WTC11 (cell line): ENCODE measurements around the gene CPLANE1. TPM values are rescaled to one million over a fixed set of nuclear protein-coding genes. Genes with fewer than 3 reads are reported as not detected.

ENCODE experiments used
- ATAC-seq: fragments of 200-7000 bp; cut with Tn5 transposase; 2 replicates; pipeline ENCODE4 v1.10.0; 2021; ENCODE audit warnings: mild to moderate bottlenecking, moderate library complexity
- CTCF ChIA-PET: fragments of 300-600 bp; sonication (Branson Sonifier 250); formaldehyde crosslinking; loops from one replicate; lab custom pipeline; 2021; ENCODE audit warnings: antibody characterized with exemption; lab: Charles Lee
- POLR2A ChIA-PET: fragments of 350-600 bp; sonication (Branson Sonifier 250); formaldehyde crosslinking; loops from one replicate; lab custom pipeline; 2021; ENCODE audit warnings: antibody characterized with exemption; lab: Charles Lee
- DNase-seq: peaks from one replicate; pipeline ENCODE4 v3.0.0; 2021; ENCODE audit warnings: low spot score
- H3K27ac Mint-ChIP-seq: 2 replicates; pipeline ENCODE4 v1.8.0; 2021; ENCODE audit warnings: mixed read lengths
- H3K27me3 Mint-ChIP-seq: 2 replicates; pipeline ENCODE4 v1.8.0; 2021; ENCODE audit warnings: low read depth, mild to moderate bottlenecking, moderate library complexity, mixed read lengths
- H3K36me3 Mint-ChIP-seq: 2 replicates; pipeline ENCODE4 v1.8.0; 2021; ENCODE audit warnings: mixed read lengths
- H3K4me1 Mint-ChIP-seq: 2 replicates; pipeline ENCODE4 v1.8.0; 2022; ENCODE audit warnings: mixed read lengths
- H3K4me3 Mint-ChIP-seq: 2 replicates; pipeline ENCODE4 v1.8.0; 2021; ENCODE audit warnings: mild to moderate bottlenecking, moderate library complexity, mixed read lengths
- H3K9me3 Mint-ChIP-seq: 2 replicates; pipeline ENCODE4 v1.8.0; 2021; ENCODE audit warnings: mixed read lengths
- E2F4 ChIP-seq: sonication (generic); formaldehyde crosslinking; IDR thresholded peaks from 2 replicates; pipeline ENCODE4 v1.8.1; 2022; ENCODE audit warnings: low read depth, mild to moderate bottlenecking, moderate library complexity, missing genetic modification reagents, borderline replicate concordance
- FOXK1 ChIP-seq: sonication (generic); formaldehyde crosslinking; IDR thresholded peaks from 2 replicates; pipeline ENCODE4 v1.8.0; 2022; ENCODE audit warnings: mild to moderate bottlenecking, moderate library complexity, missing genetic modification reagents
- IRF2 ChIP-seq: sonication (generic); formaldehyde crosslinking; IDR thresholded peaks from 2 replicates; pipeline ENCODE4 v1.8.0; 2022; ENCODE audit warnings: low read depth, missing genetic modification reagents, borderline replicate concordance
- MYBL2 ChIP-seq: sonication (generic); formaldehyde crosslinking; IDR thresholded peaks from 2 replicates; pipeline ENCODE4 v1.8.1; 2023; ENCODE audit warnings: mild to moderate bottlenecking, moderate library complexity, missing genetic modification reagents
- NFATC4 ChIP-seq: fragments of 250-450 bp; sonication (Bioruptor Pico); IDR thresholded peaks from 2 replicates; pipeline ENCODE4 v1.9.0; 2021; ENCODE audit warnings: mild to moderate bottlenecking
- PRDM15 ChIP-seq: sonication (generic); formaldehyde crosslinking; IDR thresholded peaks from 2 replicates; pipeline ENCODE4 v1.8.0; 2022; ENCODE audit warnings: missing genetic modification reagents
- RELA ChIP-seq: sonication (generic); formaldehyde crosslinking; IDR thresholded peaks from 2 replicates; pipeline ENCODE4 v1.8.1; 2022; ENCODE audit warnings: missing genetic modification reagents, mild to moderate bottlenecking, borderline replicate concordance
- SMAD3 ChIP-seq: sonication (generic); formaldehyde crosslinking; IDR thresholded peaks from 2 replicates; pipeline ENCODE4 v1.8.0; 2022; ENCODE audit warnings: missing genetic modification reagents, mild to moderate bottlenecking, borderline replicate concordance
- TEAD1 ChIP-seq: sonication (generic); formaldehyde crosslinking; IDR thresholded peaks from 2 replicates; pipeline ENCODE4 v1.8.0; 2022; ENCODE audit warnings: mild to moderate bottlenecking, missing genetic modification reagents
- ZBTB43 ChIP-seq: sonication (generic); formaldehyde crosslinking; IDR thresholded peaks from 2 replicates; pipeline ENCODE4 v1.8.1; 2023; ENCODE audit warnings: mild to moderate bottlenecking, missing genetic modification reagents
- ZNF219 ChIP-seq: sonication (generic); formaldehyde crosslinking; IDR thresholded peaks from 2 replicates; pipeline ENCODE4 v1.8.0; 2023; ENCODE audit warnings: missing genetic modification reagents, mild to moderate bottlenecking, borderline replicate concordance
- ZNF512 ChIP-seq: sonication (generic); formaldehyde crosslinking; IDR thresholded peaks from 2 replicates; pipeline ENCODE4 v1.8.1; 2022; ENCODE audit warnings: missing genetic modification reagents, borderline replicate concordance
- ZSCAN18 ChIP-seq: fragments of 250-450 bp; sonication (Bioruptor Pico); IDR thresholded peaks from 2 replicates; pipeline ENCODE4 v2.1.2; 2022; ENCODE audit warnings: mild to moderate bottlenecking, moderate library complexity
- total RNA-seq: library from RNA; stranded (reverse); gene quantifications from 3 replicates; pipeline ENCODE4 v1.2.3, GENCODE V29; 2021
- TF ChIP-seq, protein P1 (sequence below): fragments of 250-450 bp; sonication (Bioruptor Pico); IDR thresholded peaks from 2 replicates; pipeline ENCODE4 v1.9.0; 2021; ENCODE audit warnings: mild to moderate bottlenecking
- TF ChIP-seq, protein P2 (sequence below): sonication (generic); formaldehyde crosslinking; IDR thresholded peaks from 2 replicates; pipeline ENCODE4 v1.8.1; 2023; ENCODE audit warnings: mild to moderate bottlenecking, missing genetic modification reagents, moderate library complexity
- TF ChIP-seq, protein P3 (sequence below): sonication (generic); formaldehyde crosslinking; IDR thresholded peaks from 2 replicates; pipeline ENCODE4 v1.8.1; 2023; ENCODE audit warnings: mild to moderate bottlenecking, missing genetic modification reagents
- TF ChIP-seq, protein P4 (sequence below): fragments of 250-450 bp; sonication (Bioruptor Pico); IDR thresholded peaks from 2 replicates; pipeline ENCODE4 v1.9.0; 2021; ENCODE audit warnings: mild to moderate bottlenecking

CPLANE1 gene
- total RNA-seq, 1 experiment from 2014 or later = 4.8 TPM

GRCh38 chr5:37214550-37214949, 34.6 kb downstream of the CPLANE1 start (continued):
- TF ChIP-seq ZSCAN18 (CRISPR knock-in tag) (no peak), NFATC4 (CRISPR knock-in tag) (no peak), E2F4 (no peak)

GRCh38 chr5:37212096-37212495, 37.1 kb downstream of the CPLANE1 start:
- Mint-ChIP-seq H3K36me3 (no peaks in the 10 kb centered on the region), H3K4me1 (peaks cover 5% of the 10 kb centered on the region; the same call in 1 of the 2 replicates), H3K4me3 (no peak overlapping the region), H3K27me3 (no peaks in the 10 kb centered on the region), H3K9me3 (no peaks in the 10 kb centered on the region), H3K27ac (0 out of 2 replicates have a peak overlapping the region, but pooled peaks have one; percentile 35)
- TF ChIP-seq, protein P1, sequence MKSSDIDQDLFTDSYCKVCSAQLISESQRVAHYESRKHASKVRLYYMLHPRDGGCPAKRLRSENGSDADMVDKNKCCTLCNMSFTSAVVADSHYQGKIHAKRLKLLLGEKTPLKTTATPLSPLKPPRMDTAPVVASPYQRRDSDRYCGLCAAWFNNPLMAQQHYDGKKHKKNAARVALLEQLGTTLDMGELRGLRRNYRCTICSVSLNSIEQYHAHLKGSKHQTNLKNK = no peak
- ATAC-seq = peak; percentile 48; the same call in 1 of the 2 replicates
- CTCF ChIA-PET = interaction anchor here (1.0 kb wide), 1 partner anchor 168 kb away, joined by 4 read pairs; no protein-coding TSS in a partner anchor
- DNase-seq = no peak
- POLR2A ChIA-PET = no interaction called here

GRCh38 chr5:37211661-37212060, 37.5 kb downstream of the CPLANE1 start:
- DNase-seq = no peak
- POLR2A ChIA-PET = no interaction called here

More at GRCh38 chr5:37211661-37212060, 37.5 kb downstream of the CPLANE1 start:
- no peaks in the 10 kb centered on the region for H3K36me3 Mint-ChIP-seq
- no peaks in the 10 kb centered on the region for H3K27me3 Mint-ChIP-seq
- no peaks in the 10 kb centered on the region for H3K9me3 Mint-ChIP-seq
- H3K27ac Mint-ChIP-seq = no peak overlapping the region
- no peak overlapping the region for H3K4me3 Mint-ChIP-seq
- no peak for TF ChIP-seq ZBTB43 (CRISPR knock-in tag)
- no peak for TF ChIP-seq SMAD3
- TF ChIP-seq, protein P2, sequence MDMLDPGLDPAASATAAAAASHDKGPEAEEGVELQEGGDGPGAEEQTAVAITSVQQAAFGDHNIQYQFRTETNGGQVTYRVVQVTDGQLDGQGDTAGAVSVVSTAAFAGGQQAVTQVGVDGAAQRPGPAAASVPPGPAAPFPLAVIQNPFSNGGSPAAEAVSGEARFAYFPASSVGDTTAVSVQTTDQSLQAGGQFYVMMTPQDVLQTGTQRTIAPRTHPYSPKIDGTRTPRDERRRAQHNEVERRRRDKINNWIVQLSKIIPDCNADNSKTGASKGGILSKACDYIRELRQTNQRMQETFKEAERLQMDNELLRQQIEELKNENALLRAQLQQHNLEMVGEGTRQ (CRISPR knock-in tag) = no peak
- TF ChIP-seq, protein P3, sequence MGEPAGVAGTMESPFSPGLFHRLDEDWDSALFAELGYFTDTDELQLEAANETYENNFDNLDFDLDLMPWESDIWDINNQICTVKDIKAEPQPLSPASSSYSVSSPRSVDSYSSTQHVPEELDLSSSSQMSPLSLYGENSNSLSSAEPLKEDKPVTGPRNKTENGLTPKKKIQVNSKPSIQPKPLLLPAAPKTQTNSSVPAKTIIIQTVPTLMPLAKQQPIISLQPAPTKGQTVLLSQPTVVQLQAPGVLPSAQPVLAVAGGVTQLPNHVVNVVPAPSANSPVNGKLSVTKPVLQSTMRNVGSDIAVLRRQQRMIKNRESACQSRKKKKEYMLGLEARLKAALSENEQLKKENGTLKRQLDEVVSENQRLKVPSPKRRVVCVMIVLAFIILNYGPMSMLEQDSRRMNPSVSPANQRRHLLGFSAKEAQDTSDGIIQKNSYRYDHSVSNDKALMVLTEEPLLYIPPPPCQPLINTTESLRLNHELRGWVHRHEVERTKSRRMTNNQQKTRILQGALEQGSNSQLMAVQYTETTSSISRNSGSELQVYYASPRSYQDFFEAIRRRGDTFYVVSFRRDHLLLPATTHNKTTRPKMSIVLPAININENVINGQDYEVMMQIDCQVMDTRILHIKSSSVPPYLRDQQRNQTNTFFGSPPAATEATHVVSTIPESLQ (CRISPR knock-in tag) = no peak
- no peak for TF ChIP-seq ZNF219 (CRISPR knock-in tag)
- TF ChIP-seq RELA (CRISPR knock-in tag) = no peak
- TF ChIP-seq MYBL2 (CRISPR knock-in tag) = no peak
- TF ChIP-seq IRF2 (CRISPR knock-in tag) = no peak
- TF ChIP-seq PRDM15 (CRISPR knock-in tag) = no peak
- TF ChIP-seq FOXK1 (CRISPR knock-in tag) = no peak
- no peak for TF ChIP-seq TEAD1 (CRISPR knock-in tag)
- TF ChIP-seq, protein P4, sequence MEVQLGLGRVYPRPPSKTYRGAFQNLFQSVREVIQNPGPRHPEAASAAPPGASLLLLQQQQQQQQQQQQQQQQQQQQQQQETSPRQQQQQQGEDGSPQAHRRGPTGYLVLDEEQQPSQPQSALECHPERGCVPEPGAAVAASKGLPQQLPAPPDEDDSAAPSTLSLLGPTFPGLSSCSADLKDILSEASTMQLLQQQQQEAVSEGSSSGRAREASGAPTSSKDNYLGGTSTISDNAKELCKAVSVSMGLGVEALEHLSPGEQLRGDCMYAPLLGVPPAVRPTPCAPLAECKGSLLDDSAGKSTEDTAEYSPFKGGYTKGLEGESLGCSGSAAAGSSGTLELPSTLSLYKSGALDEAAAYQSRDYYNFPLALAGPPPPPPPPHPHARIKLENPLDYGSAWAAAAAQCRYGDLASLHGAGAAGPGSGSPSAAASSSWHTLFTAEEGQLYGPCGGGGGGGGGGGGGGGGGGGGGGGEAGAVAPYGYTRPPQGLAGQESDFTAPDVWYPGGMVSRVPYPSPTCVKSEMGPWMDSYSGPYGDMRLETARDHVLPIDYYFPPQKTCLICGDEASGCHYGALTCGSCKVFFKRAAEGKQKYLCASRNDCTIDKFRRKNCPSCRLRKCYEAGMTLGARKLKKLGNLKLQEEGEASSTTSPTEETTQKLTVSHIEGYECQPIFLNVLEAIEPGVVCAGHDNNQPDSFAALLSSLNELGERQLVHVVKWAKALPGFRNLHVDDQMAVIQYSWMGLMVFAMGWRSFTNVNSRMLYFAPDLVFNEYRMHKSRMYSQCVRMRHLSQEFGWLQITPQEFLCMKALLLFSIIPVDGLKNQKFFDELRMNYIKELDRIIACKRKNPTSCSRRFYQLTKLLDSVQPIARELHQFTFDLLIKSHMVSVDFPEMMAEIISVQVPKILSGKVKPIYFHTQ (CRISPR knock-in tag) = no peak
- no peak for TF ChIP-seq ZNF512 (CRISPR knock-in tag)
- H3K4me1 Mint-ChIP-seq = peaks cover 5% of the 10 kb centered on the region; the same call in 1 of the 2 replicates
- CTCF ChIA-PET = interaction anchor here (1.0 kb wide), 1 partner anchor 168 kb away, joined by 4 read pairs; no protein-coding TSS in a partner anchor
- ATAC-seq = no peak
